Measurements from ENCODE around the gene STX17. TPM values are rescaled to one million over a fixed set of nuclear protein-coding genes. Genes with fewer than 3 reads are reported as not detected.

STX17 gene
- total and polyA plus RNA-seq, 8 donors, result 4.0 to 27.9 (median 21.8) TPM

- TF ChIP-seq CTCF (IDR thresholded peaks at IDR 0.05), result no peak
- Histone ChIP-seq H3K36me3 (peaks cover 0 to 22% (median 0%) of the 10 kb centered on the region in 3 donors), H3K27ac (no peak overlapping the region), H3K9me3 (no peaks in the 10 kb centered on the region), H3K27me3 (no peaks in the 10 kb centered on the region), H3K4me3 (no peak overlapping the region), H3K4me1 (no peaks in the 10 kb centered on the region)
- FAIRE-seq, result no peak
- intact Hi-C loops (cut with DNase I), result no loop called here
- 54 to 65% methylated on average over 2 of the region's 2 CpGs for WGBS, 2 donors
- DNase-seq, result no peak
- ATAC-seq, result no peak
Measured at GRCh38 chr9:100013573-100013972, 107.1 kb downstream of the STX17 start.

- no peak for TF ChIP-seq CTCF (IDR thresholded peaks at IDR 0.05)
- Histone ChIP-seq H3K36me3 (peaks cover 0 to 22% (median 0%) of the 10 kb centered on the region in 3 donors), H3K4me3 (no peak overlapping the region), H3K27me3 (no peaks in the 10 kb centered on the region), H3K9me3 (no peaks in the 10 kb centered on the region), H3K27ac (no peak overlapping the region), H3K4me1 (no peaks in the 10 kb centered on the region)
- intact Hi-C loops (cut with DNase I), result no loop called here
- FAIRE-seq, result no peak
- no peak for ATAC-seq
- DNase-seq, result no peak
Measured at GRCh38 chr9:100014846-100015245, 108.4 kb downstream of the STX17 start.

- peaks cover 0 to 5% (median 0%) of the 10 kb centered on the region in 3 donors for H3K4me1 ChIP-seq
- intact Hi-C loops (cut with DNase I), result no loop called here
- H3K4me3 ChIP-seq, result no peak overlapping the region
- no peaks in the 10 kb centered on the region for H3K9me3 ChIP-seq
- no peak overlapping the region for H3K27ac ChIP-seq
- no peaks in the 10 kb centered on the region for H3K27me3 ChIP-seq
- DNase-seq (no peak), ATAC-seq (no peak), FAIRE-seq (no peak)
- no peak for TF ChIP-seq CTCF (IDR thresholded peaks at IDR 0.05)
- H3K36me3 ChIP-seq, result peaks cover 0 to 22% (median 0%) of the 10 kb centered on the region in 3 donors
- 87 to 89% methylated on average over 1 of the region's 1 CpG for WGBS, 2 donors
Measured at GRCh38 chr9:100019541-100019940, 113.1 kb downstream of the STX17 start.

Other genes with a start within 250 kb of the STX17 start
- gene NR4A3, start 84.8 kb upstream of the STX17 start, total RNA-seq, result 1 to 10 TPM in 4 of 6 donors, under 1 TPM in 2; 0.41 to 3.1 (median 1.1) TPM
- 1 to 10 TPM; 1.9 to 3.8 TPM for gene NR4A3, start 84.8 kb upstream of the STX17 start, polyA plus RNA-seq
- gene ERP44, start 192.3 kb downstream of the STX17 start, total RNA-seq, result 10 to 100 TPM; 10.7 to 18.3 (median 15.2) TPM
- gene ERP44, start 192.3 kb downstream of the STX17 start, polyA plus RNA-seq, result 10 to 100 TPM; 10.6 to 14.3 TPM
- gene INVS, start 192.6 kb downstream of the STX17 start, total RNA-seq, result 10 to 100 TPM in 1 of 6 donors, 1 to 10 TPM in 5; 3.7 to 15.0 (median 6.5) TPM
- 1 to 10 TPM; 3.1 to 5.7 TPM for gene INVS, start 192.6 kb downstream of the STX17 start, polyA plus RNA-seq

All from pancreas (tissue), 10 donors.